ENCODE measurements around the gene ATP1A1.

ATP1A1 gene

DNA sequence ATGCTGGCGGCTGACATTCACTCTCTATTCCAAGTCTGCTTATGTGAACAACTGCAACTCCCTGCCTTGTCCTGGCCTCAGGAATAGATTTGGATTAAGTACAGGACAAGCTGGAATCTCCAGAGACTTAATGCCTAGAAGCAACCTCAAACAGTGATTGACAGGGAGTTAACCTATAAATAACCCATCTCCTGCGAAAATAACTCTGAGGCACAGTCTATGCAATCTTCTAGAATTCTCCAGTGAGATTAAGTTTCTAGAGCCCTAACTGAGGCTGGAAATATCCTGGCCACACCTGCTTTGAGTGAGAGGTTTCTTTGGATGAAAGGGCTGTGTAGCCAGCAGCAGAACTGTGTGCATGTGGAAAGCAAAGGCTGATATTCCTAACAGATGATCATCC, 25.3 kb upstream of the ATP1A1 start:
- POLR2A ChIA-PET, result no interaction called here
- no peak for DNase-seq (ENCODE audit: extremely low spot score)
- CTCF ChIA-PET, result no interaction called here
- TF ChIP-seq, protein P1, sequence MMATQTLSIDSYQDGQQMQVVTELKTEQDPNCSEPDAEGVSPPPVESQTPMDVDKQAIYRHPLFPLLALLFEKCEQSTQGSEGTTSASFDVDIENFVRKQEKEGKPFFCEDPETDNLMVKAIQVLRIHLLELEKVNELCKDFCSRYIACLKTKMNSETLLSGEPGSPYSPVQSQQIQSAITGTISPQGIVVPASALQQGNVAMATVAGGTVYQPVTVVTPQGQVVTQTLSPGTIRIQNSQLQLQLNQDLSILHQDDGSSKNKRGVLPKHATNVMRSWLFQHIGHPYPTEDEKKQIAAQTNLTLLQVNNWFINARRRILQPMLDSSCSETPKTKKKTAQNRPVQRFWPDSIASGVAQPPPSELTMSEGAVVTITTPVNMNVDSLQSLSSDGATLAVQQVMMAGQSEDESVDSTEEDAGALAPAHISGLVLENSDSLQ (IDR thresholded peaks at IDR 0.05), result 0 out of 2 replicates have a peak, but pooled peaks have one; percentile 10
- no peak for TF ChIP-seq ELF4 (IDR thresholded peaks at IDR 0.05)
- no peak for TF ChIP-seq HDGF (IDR thresholded peaks at IDR 0.05; ENCODE audit: borderline replicate concordance)
- TF ChIP-seq TARDBP (IDR thresholded peaks at IDR 0.05), result no peak

DNA sequence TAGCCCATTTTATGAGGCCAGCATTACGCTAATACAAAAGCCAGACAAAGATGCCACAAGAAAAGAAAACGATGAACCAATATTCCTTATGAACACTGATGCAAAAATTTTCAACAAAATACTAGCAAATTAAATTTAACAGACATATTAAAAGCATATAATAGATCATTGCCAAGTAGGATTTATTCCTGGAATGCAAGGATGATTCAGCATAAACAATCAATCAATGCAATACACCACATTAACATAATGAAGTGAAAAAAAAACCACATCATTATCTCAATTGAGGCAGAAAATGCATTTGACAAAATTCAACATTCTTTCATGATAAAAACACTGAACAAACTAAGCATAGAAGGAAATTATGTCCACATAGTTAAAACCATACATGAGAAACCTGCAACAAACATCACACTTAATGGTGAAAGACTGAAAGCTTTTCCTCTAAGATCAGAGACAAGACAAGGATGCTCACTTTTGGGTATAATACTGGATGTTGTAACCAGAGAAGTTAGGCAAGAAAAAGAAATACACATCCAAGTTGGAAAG, 22.9 kb upstream of the ATP1A1 start:
- CTCF ChIA-PET, result interaction anchor here (0.6 kb wide), 1 partner anchor 26 kb away, joined by 14 read pairs; no protein-coding TSS in a partner anchor
- DNase-seq (ENCODE audit: extremely low spot score), result no peak
- TF ChIP-seq NFRKB (IDR thresholded peaks at IDR 0.05) (no peak), SP1 (IDR thresholded peaks at IDR 0.05) (no peak), TARDBP (IDR thresholded peaks at IDR 0.05) (no peak), FOXA1 (IDR thresholded peaks at IDR 0.05) (no peak), FOXK2 (IDR thresholded peaks at IDR 0.05) (no peak), LEF1 (IDR thresholded peaks at IDR 0.05; ENCODE audit: borderline replicate concordance) (no peak), SUZ12 (IDR thresholded peaks at IDR 0.05) (no peak), ZNF384 (IDR thresholded peaks at IDR 0.05) (no peak), FOXM1 (IDR thresholded peaks at IDR 0.05; ENCODE audit: borderline replicate concordance) (no peak), ARNT (IDR thresholded peaks at IDR 0.05) (no peak), ELF4 (IDR thresholded peaks at IDR 0.05) (no peak), L3MBTL2 (conservative IDR thresholded peaks at IDR 0.05) (no peak), HDGF (IDR thresholded peaks at IDR 0.05; ENCODE audit: borderline replicate concordance) (no peak), BHLHE40 (IDR thresholded peaks at IDR 0.05; ENCODE audit: borderline replicate concordance) (no peak), CTBP1 (IDR thresholded peaks at IDR 0.05; ENCODE audit: borderline replicate concordance) (no peak)
- TF ChIP-seq, protein P1 (IDR thresholded peaks at IDR 0.05), result no peak
- POLR2A ChIA-PET, result no interaction called here

DNA sequence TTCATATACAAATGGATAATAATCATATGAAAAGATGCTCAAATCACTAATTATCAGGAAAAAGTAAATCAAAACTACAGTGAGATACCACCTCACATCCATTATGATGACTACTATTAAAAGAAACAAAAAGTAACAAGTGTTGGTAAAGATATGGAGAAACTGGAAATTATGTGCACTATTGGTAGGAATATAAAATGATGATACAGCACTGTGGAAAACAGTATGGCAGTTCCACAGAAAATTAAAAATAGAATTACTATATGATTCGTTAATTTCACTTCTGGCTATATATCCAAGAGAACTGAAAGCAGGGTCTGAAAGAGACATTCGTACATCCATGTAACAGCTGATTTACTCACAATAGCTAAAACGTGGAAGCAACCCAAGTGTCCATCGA, 21.1 kb upstream of the ATP1A1 start:
- no peak for DNase-seq (ENCODE audit: extremely low spot score)
- ChIA-PET CTCF (no interaction called here), POLR2A (no interaction called here)
- TF ChIP-seq FOXM1 (IDR thresholded peaks at IDR 0.05; ENCODE audit: borderline replicate concordance) (no peak), ZNF384 (IDR thresholded peaks at IDR 0.05) (no peak), TARDBP (IDR thresholded peaks at IDR 0.05) (no peak), ARNT (IDR thresholded peaks at IDR 0.05) (no peak), CTBP1 (IDR thresholded peaks at IDR 0.05; ENCODE audit: borderline replicate concordance) (no peak), BHLHE40 (IDR thresholded peaks at IDR 0.05; ENCODE audit: borderline replicate concordance) (no peak), FOXA1 (IDR thresholded peaks at IDR 0.05) (no peak), NFRKB (IDR thresholded peaks at IDR 0.05) (no peak), LEF1 (IDR thresholded peaks at IDR 0.05; ENCODE audit: borderline replicate concordance) (no peak), HDGF (IDR thresholded peaks at IDR 0.05; ENCODE audit: borderline replicate concordance) (no peak), FOXK2 (IDR thresholded peaks at IDR 0.05) (no peak), L3MBTL2 (conservative IDR thresholded peaks at IDR 0.05) (no peak)
- TF ChIP-seq, protein P1 (IDR thresholded peaks at IDR 0.05), result no peak

DNA sequence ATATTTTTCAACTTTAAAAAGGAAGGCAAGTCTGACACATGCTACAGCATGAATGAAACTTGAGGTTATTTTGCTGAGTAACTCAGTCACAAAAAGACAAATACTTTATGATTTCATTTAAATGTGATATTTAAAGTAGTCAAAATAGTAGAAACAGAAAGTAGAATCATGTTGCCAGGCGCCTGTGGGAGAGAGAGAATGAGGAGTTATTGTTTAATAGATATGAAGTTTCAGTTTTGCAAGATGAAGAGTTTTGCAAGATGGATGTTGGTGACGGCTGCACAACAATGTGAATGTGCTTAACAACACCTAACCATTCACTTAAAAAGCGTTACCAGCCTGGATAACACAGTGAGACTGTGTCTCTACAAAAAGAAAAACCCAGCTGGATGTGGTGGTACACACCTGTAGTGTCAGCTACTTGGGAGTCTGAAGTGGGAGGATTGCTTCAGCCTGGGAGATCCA, 20.7 kb upstream of the ATP1A1 start:
- ChIA-PET CTCF (no interaction called here), POLR2A (no interaction called here)
- TF ChIP-seq SUZ12 (IDR thresholded peaks at IDR 0.05) (no peak), ARNT (IDR thresholded peaks at IDR 0.05) (no peak)
- TF ChIP-seq, protein P1 (IDR thresholded peaks at IDR 0.05), result no peak
- DNase-seq (ENCODE audit: extremely low spot score), result no peak

DNA sequence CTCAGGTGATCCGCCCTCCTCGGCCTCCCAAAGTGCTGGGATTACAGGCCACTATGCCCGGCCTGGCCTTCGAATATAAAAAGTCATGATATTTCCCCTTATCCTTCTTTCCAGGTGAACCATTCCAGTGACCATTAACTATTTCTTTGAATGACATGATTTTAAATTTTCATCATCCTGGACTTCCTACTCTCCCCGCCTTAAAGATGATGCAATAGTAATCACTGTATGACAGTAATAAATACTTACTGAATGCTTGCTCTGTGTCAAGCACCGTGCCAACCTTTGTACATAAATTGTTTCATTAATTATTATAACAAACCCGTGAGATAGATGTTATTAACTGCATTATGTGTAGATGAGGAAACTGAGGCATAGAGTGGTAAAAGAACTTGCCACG, 19.9 kb upstream of the ATP1A1 start:
- TF ChIP-seq L3MBTL2 (conservative IDR thresholded peaks at IDR 0.05) (no peak), CTBP1 (IDR thresholded peaks at IDR 0.05; ENCODE audit: borderline replicate concordance) (no peak), BHLHE40 (IDR thresholded peaks at IDR 0.05; ENCODE audit: borderline replicate concordance) (no peak), HDGF (IDR thresholded peaks at IDR 0.05; ENCODE audit: borderline replicate concordance) (no peak), FOXK2 (IDR thresholded peaks at IDR 0.05) (no peak), LEF1 (IDR thresholded peaks at IDR 0.05; ENCODE audit: borderline replicate concordance) (no peak), SP1 (IDR thresholded peaks at IDR 0.05) (no peak), NFRKB (IDR thresholded peaks at IDR 0.05) (no peak), TARDBP (IDR thresholded peaks at IDR 0.05) (no peak)
- TF ChIP-seq, protein P1 (IDR thresholded peaks at IDR 0.05), result no peak
- POLR2A ChIA-PET, result no interaction called here
- CTCF ChIA-PET, result no interaction called here
- DNase-seq (ENCODE audit: extremely low spot score), result no peak

DNA sequence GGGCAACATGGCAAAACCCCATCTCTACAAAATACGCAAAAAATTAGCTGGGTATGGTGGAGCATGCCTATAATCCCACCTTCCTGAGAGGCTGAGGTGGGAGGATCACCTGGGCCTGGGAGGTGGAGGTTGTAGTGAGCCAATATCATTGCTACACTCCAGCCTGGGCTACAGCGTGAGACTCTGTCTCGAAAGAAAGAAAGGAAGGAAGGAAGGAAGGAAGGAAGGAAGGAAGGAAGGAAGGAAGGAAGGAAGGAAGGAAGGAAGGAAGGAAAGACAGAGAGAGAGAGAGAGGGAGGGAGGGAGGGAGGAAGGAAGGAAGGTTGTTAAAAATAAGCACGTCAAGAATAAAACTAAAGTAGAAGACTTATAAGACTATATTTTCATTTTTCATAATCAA, 17.0 kb upstream of the ATP1A1 start:
- DNase-seq (ENCODE audit: extremely low spot score), result no peak
- ChIA-PET POLR2A (no interaction called here), CTCF (no interaction called here)
- no peak for TF ChIP-seq ZNF384 (IDR thresholded peaks at IDR 0.05)
- no peak for TF ChIP-seq BHLHE40 (IDR thresholded peaks at IDR 0.05; ENCODE audit: borderline replicate concordance)
- no peak for TF ChIP-seq ELF4 (IDR thresholded peaks at IDR 0.05)
- TF ChIP-seq, protein P1 (IDR thresholded peaks at IDR 0.05), result no peak
- TF ChIP-seq TARDBP (IDR thresholded peaks at IDR 0.05), result no peak
- TF ChIP-seq FOXK2 (IDR thresholded peaks at IDR 0.05), result no peak
- no peak for TF ChIP-seq LEF1 (IDR thresholded peaks at IDR 0.05; ENCODE audit: borderline replicate concordance)
- TF ChIP-seq SUZ12 (IDR thresholded peaks at IDR 0.05), result no peak
- TF ChIP-seq FOXA1 (IDR thresholded peaks at IDR 0.05), result no peak
- TF ChIP-seq L3MBTL2 (conservative IDR thresholded peaks at IDR 0.05), result no peak
- TF ChIP-seq SP1 (IDR thresholded peaks at IDR 0.05), result no peak
- TF ChIP-seq CTBP1 (IDR thresholded peaks at IDR 0.05; ENCODE audit: borderline replicate concordance), result no peak
- TF ChIP-seq NFRKB (IDR thresholded peaks at IDR 0.05), result no peak
- TF ChIP-seq HDGF (IDR thresholded peaks at IDR 0.05; ENCODE audit: borderline replicate concordance), result no peak
- no peak for TF ChIP-seq ARNT (IDR thresholded peaks at IDR 0.05)
- no peak for TF ChIP-seq FOXM1 (IDR thresholded peaks at IDR 0.05; ENCODE audit: borderline replicate concordance)
